PC-9 (cell line): ENCODE results near the gene PNLIP.

Experiments used
- EZH2 ChIP-seq: fragments of 200-600 bp; sonication (generic); IDR thresholded peaks from 2 replicates; pipeline ENCODE4 v1.8.0; 2017; ENCODE audit warnings: antibody characterized with exemption, low read depth
- TF ChIP-seq, protein P1 (sequence below): fragments of 200-600 bp; sonication (generic); conservative IDR thresholded peaks from 2 replicates; pipeline ENCODE4 v1.6.1; 2017; ENCODE audit warnings: mixed run types, antibody characterized with exemption, mild to moderate bottlenecking, moderate library complexity

DNA sequence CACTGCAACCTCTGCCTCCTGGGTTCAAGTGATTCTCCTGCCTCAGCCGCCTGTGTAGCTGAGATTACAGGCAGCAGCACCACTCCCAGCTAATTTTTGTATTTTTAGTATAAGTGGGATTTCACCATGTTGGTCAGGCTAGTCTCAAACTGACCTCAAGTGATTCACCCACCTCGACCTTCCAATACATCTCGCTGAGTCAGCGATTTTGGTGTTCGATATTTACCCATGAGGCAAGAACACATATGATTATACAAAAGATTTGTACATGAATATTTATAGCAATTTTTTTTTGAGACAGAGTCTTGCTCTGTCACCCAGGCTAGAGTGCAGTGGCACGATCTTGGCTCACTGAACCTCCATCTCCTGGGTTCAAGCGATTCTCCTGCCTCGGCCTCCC lies 19.8 kb downstream of the PNLIP start:
- TF ChIP-seq, protein P1, sequence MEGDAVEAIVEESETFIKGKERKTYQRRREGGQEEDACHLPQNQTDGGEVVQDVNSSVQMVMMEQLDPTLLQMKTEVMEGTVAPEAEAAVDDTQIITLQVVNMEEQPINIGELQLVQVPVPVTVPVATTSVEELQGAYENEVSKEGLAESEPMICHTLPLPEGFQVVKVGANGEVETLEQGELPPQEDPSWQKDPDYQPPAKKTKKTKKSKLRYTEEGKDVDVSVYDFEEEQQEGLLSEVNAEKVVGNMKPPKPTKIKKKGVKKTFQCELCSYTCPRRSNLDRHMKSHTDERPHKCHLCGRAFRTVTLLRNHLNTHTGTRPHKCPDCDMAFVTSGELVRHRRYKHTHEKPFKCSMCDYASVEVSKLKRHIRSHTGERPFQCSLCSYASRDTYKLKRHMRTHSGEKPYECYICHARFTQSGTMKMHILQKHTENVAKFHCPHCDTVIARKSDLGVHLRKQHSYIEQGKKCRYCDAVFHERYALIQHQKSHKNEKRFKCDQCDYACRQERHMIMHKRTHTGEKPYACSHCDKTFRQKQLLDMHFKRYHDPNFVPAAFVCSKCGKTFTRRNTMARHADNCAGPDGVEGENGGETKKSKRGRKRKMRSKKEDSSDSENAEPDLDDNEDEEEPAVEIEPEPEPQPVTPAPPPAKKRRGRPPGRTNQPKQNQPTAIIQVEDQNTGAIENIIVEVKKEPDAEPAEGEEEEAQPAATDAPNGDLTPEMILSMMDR = no peak
- TF ChIP-seq EZH2 = no peak
